GM12878 (cell line): Measurements from ENCODE around the gene VDR. TPM values are rescaled to one million over a fixed set of nuclear protein-coding genes. Genes with fewer than 3 reads are reported as not detected.

Source experiments
- ATAC-seq: fragments of 200-7000 bp; cut with Tn5 transposase; 3 replicates; pipeline ENCODE4 v1.9.1; 2020; ENCODE audit warnings: mild to moderate bottlenecking, moderate library complexity
- BruUV-seq: library from RNA; stranded (reverse); fragments of 400-500 nt; replicated peaks from 2 replicates; lab custom pipeline; 2021; lab: Mats Ljungman, UMichigan
- CTCF ChIA-PET: fragments of 300-600 bp; sonication (Branson Sonifier 250); formaldehyde crosslinking; extraction: SDS; loops from one replicate; lab custom pipeline; 2021; ENCODE audit warnings: inconsistent platforms; lab: Yijun Ruan, JAX
- POLR2A ChIA-PET: fragments of 350-600 bp; formaldehyde crosslinking; extraction: SDS; loops from one replicate; lab custom pipeline; 2021; ENCODE audit warnings: inconsistent platforms; lab: Charles Lee
- RAD21 ChIA-PET: fragments of 300-600 bp; sonication (Branson Sonifier 250); formaldehyde crosslinking; loops from one replicate; lab custom pipeline; 2023; ENCODE audit warnings: antibody characterized with exemption; ENCODE audit not compliant: unreplicated experiment; lab: Charles Lee
- SMC1A ChIA-PET: fragments of 300-600 bp; sonication (Branson Sonifier 250); formaldehyde crosslinking; loops from one replicate; lab custom pipeline; 2023; ENCODE audit not compliant: unreplicated experiment, uncharacterized antibody; lab: Charles Lee
- DNase-seq: peaks from one replicate; pipeline ENCODE4 v3.0.0-alpha.2; 2011; ENCODE audit warnings: low read depth, low spot score
- FAIRE-seq: peaks from 3 replicates; lab custom pipeline; 2011; peaks lifted over from hg19 to GRCh38; lab: Jason Lieb, UNC
- H2AFZ ChIP-seq: 2 replicates; pipeline ENCODE4 v1.6.0; 2011; ENCODE audit warnings: low read depth, low read length, control low read depth; ENCODE audit not compliant: control insufficient read depth
- H3K27ac ChIP-seq: 2 replicates; pipeline ENCODE4 v1.5.1; 2011; ENCODE audit warnings: control low read depth; ENCODE audit not compliant: control insufficient read depth, insufficient read depth
- H3K27me3 ChIP-seq, 2 experiments: replicated peaks in 1 of 2; 2 replicates each; pipeline versions ENCODE4 v1.6.0 to v1.6.1; 2011; ENCODE audit warnings: low read length in 1 of 2; ENCODE audit not compliant: control insufficient read depth in 2 of 2, insufficient read depth in 2 of 2
- H3K36me3 ChIP-seq, 2 experiments: 2 replicates each; pipeline ENCODE4 v1.5.1; 2011; ENCODE audit warnings: low read length in 1 of 2; ENCODE audit not compliant: control insufficient read depth in 2 of 2, insufficient read depth in 2 of 2
- H3K4me1 ChIP-seq: 2 replicates; pipeline ENCODE4 v1.6.1; 2011; ENCODE audit warnings: mild to moderate bottlenecking, low read length, moderate library complexity, mixed read lengths; ENCODE audit not compliant: control insufficient read depth, insufficient read depth
- H3K4me2 ChIP-seq: 2 replicates; pipeline ENCODE4 v1.6.0; 2011; ENCODE audit warnings: control low read depth; ENCODE audit not compliant: control insufficient read depth, insufficient read depth
- H3K4me3 ChIP-seq: fragments of 200-600 bp; sonication (generic); 2 replicates; pipeline ENCODE4 v1.5.1; 2016
- H3K79me2 ChIP-seq: 2 replicates; pipeline ENCODE4 v1.6.0; 2011; ENCODE audit warnings: low read length; ENCODE audit not compliant: control insufficient read depth, insufficient read depth
- H3K9ac ChIP-seq: 2 replicates; pipeline ENCODE4 v1.8.0; 2011; ENCODE audit warnings: low read length, control low read depth, mixed read lengths; ENCODE audit not compliant: control insufficient read depth, insufficient read depth
- H3K9me3 ChIP-seq: replicated peaks from 3 replicates; pipeline ENCODE4 v1.5.1; 2011; ENCODE audit warnings: mild to moderate bottlenecking, low read length; ENCODE audit not compliant: control insufficient read depth, insufficient read depth
- H4K20me1 ChIP-seq: 2 replicates; pipeline ENCODE4 v1.6.0; 2011; ENCODE audit not compliant: control insufficient read depth, insufficient read depth
- CBX3 ChIP-seq: fragments of 200-600 bp; sonication (generic); IDR thresholded peaks from 2 replicates; pipeline ENCODE4 v1.6.1; 2016; ENCODE audit warnings: low read depth, borderline replicate concordance
- E4F1 ChIP-seq: fragments of 450-650 bp; IDR thresholded peaks from 2 replicates; pipeline ENCODE4 v1.6.1; 2018; ENCODE audit warnings: borderline replicate concordance, mild to moderate bottlenecking; ENCODE audit not compliant: partially characterized antibody
- JUND ChIP-seq: IDR thresholded peaks from 2 replicates; pipeline ENCODE4 v1.6.1; 2012; ENCODE audit warnings: low read depth, mild to moderate bottlenecking, low read length, improper control_type of control experiment, moderate library complexity
- MTA3 ChIP-seq: IDR thresholded peaks from 2 replicates; pipeline ENCODE4 v1.6.1; 2012; ENCODE audit warnings: low read length, inconsistent platforms, borderline replicate concordance
- NR2C2 ChIP-seq: IDR thresholded peaks from 2 replicates; pipeline ENCODE4 v1.6.1; 2011; ENCODE audit warnings: borderline replicate concordance, low read depth; ENCODE audit not compliant: control insufficient read depth, insufficient read length
- NRF1 ChIP-seq: conservative IDR thresholded peaks from 2 replicates; pipeline ENCODE4 v1.6.1; 2011; ENCODE audit warnings: mild to moderate bottlenecking, low read depth, low read length, improper control_type of control experiment
- PAX5 ChIP-seq: IDR thresholded peaks from 2 replicates; pipeline ENCODE4 v1.6.1; 2011; ENCODE audit warnings: low read depth, low read length, borderline replicate concordance
- RAD51 ChIP-seq: fragments of 450-650 bp; IDR thresholded peaks from 2 replicates; pipeline ENCODE4 v1.6.1; 2016; ENCODE audit warnings: moderate library complexity, mild to moderate bottlenecking, inconsistent platforms
- RB1 ChIP-seq: fragments of 450-650 bp; formaldehyde crosslinking; IDR thresholded peaks from 2 replicates; pipeline ENCODE4 v1.6.1; 2017; ENCODE audit warnings: mild to moderate bottlenecking, borderline replicate concordance
- SMARCA5 ChIP-seq: fragments of 450-650 bp; IDR thresholded peaks from 2 replicates; pipeline ENCODE4 v1.6.1; 2017; ENCODE audit warnings: mild to moderate bottlenecking
- SUZ12 ChIP-seq: fragments of 200-600 bp; sonication (generic); IDR thresholded peaks from one replicate; pipeline ENCODE4 v1.6.1; 2018; ENCODE audit warnings: antibody characterized with exemption, mild to moderate bottlenecking; ENCODE audit not compliant: unreplicated experiment
- WRNIP1 ChIP-seq: IDR thresholded peaks from 2 replicates; pipeline ENCODE4 v1.6.1; 2011; ENCODE audit warnings: low read depth, low read length, improper control_type of control experiment, borderline replicate concordance
- WGBS: methylation state at CpG from one replicate; pipeline ENCODE4 v1.1.6; 2016; ENCODE audit warnings: low lambda C conversion rate; ENCODE audit not compliant: insufficient replicate concordance, insufficient coverage; ENCODE audit errors: missing lambda C conversion rate; 5-methylcytosine and 5-hydroxymethylcytosine counted together
- in situ Hi-C: fragments of 300-500 bp; cut with MboI; formaldehyde crosslinking; loops from 9 replicates; pipeline ENCODE4 v1.14.3; 2018; ENCODE audit warnings: mixed read lengths
- intact Hi-C: fragments of 100-400 bp; cut with micrococcal nuclease; formaldehyde crosslinking; loops from one replicate; pipeline ENCODE4 v1.14.2; 2022; ENCODE audit not compliant: unreplicated experiment
- polyA plus RNA-seq, 11 experiments: library from polyadenylated mRNA; depleted of rRNA in 4 of 11; unstranded in 6 of 11; stranded (reverse) in 5 of 11; fragments of >200 nt; fragmentation: Nextera tagmentation in 4 of 11; fragmentation: Illumina TruSeq in 1 of 11; extraction: Ambion mirVana in 4 of 11; extraction: Trizol in 1 of 11; gene quantifications; 1 replicate in 1 of 11; 2 replicates in 10 of 11; pipeline versions ENCODE4 v1.2.1 to v1.2.3, GENCODE V29; 2011 to 2016; ENCODE audit warnings: inconsistent platforms in 2 of 11, missing spikeins in 2 of 11, low read depth in 1 of 11
- total RNA-seq, 4 experiments: library from RNA; depleted of rRNA in 3 of 4; stranded (reverse); fragments of >200 nt in 3 of 4; fragmentation: Illumina TruSeq in 1 of 4; extraction: Trizol in 1 of 4; gene quantifications; 2 replicates each; pipeline versions ENCODE4 v1.2.1 to v1.2.3, GENCODE V29; 2013 to 2021
- TF ChIP-seq, protein P1 (sequence below): IDR thresholded peaks from 2 replicates; pipeline ENCODE4 v1.6.1; 2012; ENCODE audit warnings: low read depth, low read length, improper control_type of control experiment
- TF ChIP-seq, protein P2 (sequence below): fragments of 450-650 bp; formaldehyde crosslinking; IDR thresholded peaks from 2 replicates; pipeline ENCODE4 v1.4.0; 2022; ENCODE audit warnings: mild to moderate bottlenecking, moderate library complexity
- TF ChIP-seq, protein P3 (sequence below): fragments of 450-650 bp; IDR thresholded peaks from 2 replicates; pipeline ENCODE4 v1.6.1; 2017; ENCODE audit warnings: low read depth, mild to moderate bottlenecking, moderate library complexity

The VDR gene
- total and polyA plus RNA-seq, 10 of the 15 experiments (the other 5 are each of a cell fraction or from before 2014, with no cell fraction given) = 0.27 to 7.9 (median 3.0) TPM

DNA sequence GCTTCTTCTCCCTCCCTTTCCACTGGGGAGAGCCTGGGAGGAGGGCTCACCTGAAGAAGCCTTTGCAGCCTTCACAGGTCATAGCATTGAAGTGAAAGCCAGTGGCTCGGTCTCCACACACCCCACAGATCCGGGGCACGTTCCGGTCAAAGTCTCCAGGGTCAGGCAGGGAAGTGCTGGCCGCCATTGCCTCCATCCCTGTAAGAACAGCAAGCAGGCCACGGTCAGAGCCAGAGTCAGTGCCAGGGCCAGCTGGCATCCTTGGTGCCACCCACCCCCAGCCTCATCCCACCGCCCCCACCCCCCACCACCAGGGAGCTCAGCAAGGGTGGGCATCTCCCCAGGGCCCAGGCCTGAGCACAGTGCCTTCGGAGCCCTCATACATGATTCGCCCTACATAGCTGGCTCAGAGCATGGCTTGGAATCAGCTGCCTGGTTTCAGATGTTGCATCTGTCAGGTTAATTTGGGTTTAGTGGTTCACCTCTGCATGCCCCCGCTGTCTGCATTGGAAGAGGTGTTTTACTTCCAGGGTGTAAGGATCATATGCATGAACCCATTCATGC is 25.8 kb downstream of the VDR start:
- 96% methylated on average over 9 of the region's 10 CpGs for WGBS
- ChIA-PET POLR2A (interaction anchor here (1.3 to 3.4 kb wide), 2 partner anchors 9 to 10 kb away, joined by 3 to 27 read pairs; no protein-coding TSS in a partner anchor), RAD21 (interaction anchor here (2.4 kb wide), 1 partner anchor 10 kb away, joined by 15 read pairs; no protein-coding TSS in a partner anchor), CTCF (interaction anchor here (1.2 to 13.0 kb wide), 4 partner anchors 12 to 100 kb away, joined by 3 to 94 read pairs (median 6); partner anchors contain the start of gene VDR), SMC1A (interaction anchor here (0.6 to 11.6 kb wide), 3 partner anchors 7 to 166 kb away, joined by 3 to 118 read pairs (median 4); no protein-coding TSS in a partner anchor)
- intact Hi-C loops = no loop called here
- no peaks in the 10 kb centered on the region; a peak in 1 of 4 replicates for H3K36me3 ChIP-seq
- H3K4me2 ChIP-seq = no peak overlapping the region
- H4K20me1 ChIP-seq = no peaks in the 10 kb centered on the region
- H3K27me3 ChIP-seq = no peaks in the 10 kb centered on the region
- no peak overlapping the region for H3K4me3 ChIP-seq
- no peak overlapping the region for H3K27ac ChIP-seq
- ATAC-seq (no peak), DNase-seq (no peak), FAIRE-seq (no peak)
- no peak overlapping the region for H2AFZ ChIP-seq
- BruUV-seq = no TSS peak
- no peaks in the 10 kb centered on the region for H3K79me2 ChIP-seq
- in situ Hi-C loops = no loop called here
- H3K4me1 ChIP-seq = peaks cover 29% of the 10 kb centered on the region
- H3K9me3 ChIP-seq = no peaks in the 10 kb centered on the region
- H3K9ac ChIP-seq = no peak overlapping the region
- no peak for TF ChIP-seq RAD51
- no peak for TF ChIP-seq NR2C2
- no peak for TF ChIP-seq NRF1
- TF ChIP-seq, protein P1, sequence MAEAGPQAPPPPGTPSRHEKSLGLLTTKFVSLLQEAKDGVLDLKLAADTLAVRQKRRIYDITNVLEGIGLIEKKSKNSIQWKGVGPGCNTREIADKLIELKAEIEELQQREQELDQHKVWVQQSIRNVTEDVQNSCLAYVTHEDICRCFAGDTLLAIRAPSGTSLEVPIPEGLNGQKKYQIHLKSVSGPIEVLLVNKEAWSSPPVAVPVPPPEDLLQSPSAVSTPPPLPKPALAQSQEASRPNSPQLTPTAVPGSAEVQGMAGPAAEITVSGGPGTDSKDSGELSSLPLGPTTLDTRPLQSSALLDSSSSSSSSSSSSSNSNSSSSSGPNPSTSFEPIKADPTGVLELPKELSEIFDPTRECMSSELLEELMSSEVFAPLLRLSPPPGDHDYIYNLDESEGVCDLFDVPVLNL = no peak
- TF ChIP-seq RB1 = no peak
- TF ChIP-seq MTA3 = no peak
- TF ChIP-seq SMARCA5 = no peak
- no peak for TF ChIP-seq SUZ12
- TF ChIP-seq PAX5 = no peak
- TF ChIP-seq JUND = no peak
- TF ChIP-seq WRNIP1 = no peak
- TF ChIP-seq, protein P2, sequence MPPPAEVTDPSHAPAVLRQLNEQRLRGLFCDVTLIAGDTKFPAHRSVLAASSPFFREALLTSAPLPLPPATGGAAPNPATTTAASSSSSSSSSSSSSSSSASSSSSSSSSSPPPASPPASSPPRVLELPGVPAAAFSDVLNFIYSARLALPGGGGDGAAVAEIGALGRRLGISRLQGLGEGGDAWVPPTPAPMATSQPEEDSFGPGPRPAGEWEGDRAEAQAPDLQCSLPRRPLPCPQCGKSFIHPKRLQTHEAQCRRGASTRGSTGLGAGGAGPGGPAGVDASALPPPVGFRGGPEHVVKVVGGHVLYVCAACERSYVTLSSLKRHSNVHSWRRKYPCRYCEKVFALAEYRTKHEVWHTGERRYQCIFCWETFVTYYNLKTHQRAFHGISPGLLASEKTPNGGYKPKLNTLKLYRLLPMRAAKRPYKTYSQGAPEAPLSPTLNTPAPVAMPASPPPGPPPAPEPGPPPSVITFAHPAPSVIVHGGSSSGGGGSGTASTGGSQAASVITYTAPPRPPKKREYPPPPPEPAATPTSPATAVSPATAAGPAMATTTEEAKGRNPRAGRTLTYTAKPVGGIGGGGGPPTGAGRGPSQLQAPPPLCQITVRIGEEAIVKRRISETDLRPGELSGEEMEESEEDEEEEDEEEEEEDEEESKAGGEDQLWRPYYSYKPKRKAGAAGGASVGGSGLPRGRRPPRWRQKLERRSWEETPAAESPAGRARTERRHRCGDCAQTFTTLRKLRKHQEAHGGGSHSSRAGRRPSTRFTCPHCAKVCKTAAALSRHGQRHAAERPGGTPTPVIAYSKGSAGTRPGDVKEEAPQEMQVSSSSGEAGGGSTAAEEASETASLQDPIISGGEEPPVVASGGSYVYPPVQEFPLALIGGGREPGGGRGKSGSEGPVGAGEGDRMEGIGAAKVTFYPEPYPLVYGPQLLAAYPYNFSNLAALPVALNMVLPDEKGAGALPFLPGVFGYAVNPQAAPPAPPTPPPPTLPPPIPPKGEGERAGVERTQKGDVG (CRISPR knock-in tag) = no peak
- no peak for TF ChIP-seq E4F1
- TF ChIP-seq, protein P3, sequence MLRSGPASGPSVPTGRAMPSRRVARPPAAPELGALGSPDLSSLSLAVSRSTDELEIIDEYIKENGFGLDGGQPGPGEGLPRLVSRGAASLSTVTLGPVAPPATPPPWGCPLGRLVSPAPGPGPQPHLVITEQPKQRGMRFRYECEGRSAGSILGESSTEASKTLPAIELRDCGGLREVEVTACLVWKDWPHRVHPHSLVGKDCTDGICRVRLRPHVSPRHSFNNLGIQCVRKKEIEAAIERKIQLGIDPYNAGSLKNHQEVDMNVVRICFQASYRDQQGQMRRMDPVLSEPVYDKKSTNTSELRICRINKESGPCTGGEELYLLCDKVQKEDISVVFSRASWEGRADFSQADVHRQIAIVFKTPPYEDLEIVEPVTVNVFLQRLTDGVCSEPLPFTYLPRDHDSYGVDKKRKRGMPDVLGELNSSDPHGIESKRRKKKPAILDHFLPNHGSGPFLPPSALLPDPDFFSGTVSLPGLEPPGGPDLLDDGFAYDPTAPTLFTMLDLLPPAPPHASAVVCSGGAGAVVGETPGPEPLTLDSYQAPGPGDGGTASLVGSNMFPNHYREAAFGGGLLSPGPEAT = no peak
- TF ChIP-seq CBX3 = no peak
